Fibroblast of villous mesenchyme (primary cell): ENCODE results near the gene TNFRSF19. TPM values are rescaled to one million over a fixed set of nuclear protein-coding genes. Genes with fewer than 3 reads are reported as not detected.

Experiments
- DNase-seq: peaks from one replicate; pipeline ENCODE4 v3.0.0-alpha.2; 2010; ENCODE audit warnings: low read depth
- H3K4me3 ChIP-seq: 2 replicates; pipeline ENCODE4 v1.5.1; 2011; ENCODE audit warnings: low read depth, mild to moderate bottlenecking, low read length
- CTCF ChIP-seq: IDR thresholded peaks from 2 replicates; pipeline ENCODE4 v1.5.1; 2012; ENCODE audit warnings: low read depth, mild to moderate bottlenecking, low read length; ENCODE audit not compliant: insufficient read depth
- total RNA-seq: library from RNA; depleted of rRNA; stranded (reverse); fragments of >200 nt; gene quantifications from 2 replicates; pipeline ENCODE4 v1.2.3, GENCODE V29; 2012

The TNFRSF19 gene
- total RNA-seq, 1 donor = 139 TPM

DNA sequence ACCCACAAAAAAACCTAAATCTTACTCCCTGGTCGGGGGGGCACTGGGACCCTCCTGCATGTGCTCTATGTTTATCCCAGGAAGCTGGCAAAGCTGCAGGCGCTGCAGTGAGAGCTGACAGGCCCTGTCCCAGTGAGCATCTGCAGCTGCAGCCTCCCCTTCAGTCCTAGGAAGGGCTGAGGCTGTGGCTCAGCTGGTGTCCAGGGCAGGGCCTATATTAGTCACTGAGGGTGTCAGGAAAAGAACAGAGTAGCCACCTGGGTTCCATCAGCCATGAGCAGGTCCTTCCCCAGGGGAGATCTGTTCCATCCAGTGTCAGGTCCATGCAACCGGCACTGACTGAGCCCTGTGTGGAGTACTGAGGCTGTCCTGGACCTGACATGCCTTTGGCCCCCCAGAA is 120.5 kb downstream of the TNFRSF19 start:
- no peak overlapping the region for H3K4me3 ChIP-seq
- no peak for TF ChIP-seq CTCF

GRCh38 chr13:23692816-23693215 is 122.6 kb downstream of the TNFRSF19 start:
- peak; percentile 77 for DNase-seq
- no peak for TF ChIP-seq CTCF
- H3K4me3 ChIP-seq = no peak overlapping the region

More for the DNA sequence above, 120.5 kb downstream of the TNFRSF19 start:
- DNase-seq = no peak

DNA sequence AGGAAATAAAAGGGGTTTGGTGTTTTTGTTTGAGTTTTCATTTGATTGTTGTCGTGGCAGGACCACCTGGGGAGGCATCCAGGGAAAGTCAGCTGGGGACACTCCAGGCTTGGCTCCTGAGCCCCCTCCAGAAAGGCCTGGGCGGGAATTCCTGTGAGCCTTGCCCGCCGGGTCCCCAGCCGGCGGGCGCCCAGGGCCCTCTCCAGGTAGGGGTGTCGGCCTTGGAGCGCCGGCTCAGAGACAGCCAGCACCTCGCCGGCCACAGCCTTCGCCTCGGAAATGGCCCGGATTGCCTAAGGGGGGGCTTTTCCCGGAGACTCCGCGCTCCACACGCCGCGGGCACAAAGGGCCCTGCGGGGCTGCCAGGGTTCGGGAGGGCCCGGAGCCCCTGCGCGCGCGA is 125.0 kb downstream of the TNFRSF19 start:
- no peak overlapping the region for H3K4me3 ChIP-seq
- DNase-seq = no peak
- TF ChIP-seq CTCF = no peak

GRCh38 chr13:23695711-23696464 is 125.7 kb downstream of the TNFRSF19 start:
- H3K4me3 ChIP-seq = no peak overlapping the region
- no peak for TF ChIP-seq CTCF
- no peak for DNase-seq

DNA sequence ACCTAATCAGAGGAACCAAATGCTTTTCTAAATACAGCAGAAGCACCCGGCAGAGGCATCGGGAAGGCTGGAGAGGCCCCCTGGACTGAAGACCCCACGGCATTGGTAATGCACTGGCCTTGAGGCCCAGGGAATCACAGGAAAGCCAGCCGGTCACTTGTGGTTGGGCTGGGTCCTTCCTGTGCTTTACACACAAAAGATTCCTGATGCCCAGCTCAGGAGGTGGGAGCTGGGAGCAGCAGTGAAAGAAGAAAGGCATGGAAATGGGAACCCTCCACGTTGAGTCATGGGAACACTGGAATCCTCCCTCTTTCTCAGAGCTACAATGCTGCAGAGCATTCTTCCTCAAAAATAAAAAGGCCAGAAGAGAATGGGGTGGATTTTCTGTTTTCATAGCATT is 126.4 kb downstream of the TNFRSF19 start:
- TF ChIP-seq CTCF = no peak
- H3K4me3 ChIP-seq = no peak overlapping the region
- DNase-seq = no peak

- H3K4me3 ChIP-seq = no peak overlapping the region
- no peak for DNase-seq
- TF ChIP-seq CTCF = no peak
Observed at GRCh38 chr13:23697772-23698313, 127.6 kb downstream of the TNFRSF19 start.
